HG03521 (cell line): ENCODE measurements around the gene THSD8.

Source experiments
- ATAC-seq: cut with Tn5 transposase; IDR thresholded peaks from one replicate; pipeline ENCODE4 v1.9.1; 2021; ENCODE audit warnings: mild to moderate bottlenecking, moderate library complexity; ENCODE audit not compliant: unreplicated experiment

The THSD8 gene

DNA sequence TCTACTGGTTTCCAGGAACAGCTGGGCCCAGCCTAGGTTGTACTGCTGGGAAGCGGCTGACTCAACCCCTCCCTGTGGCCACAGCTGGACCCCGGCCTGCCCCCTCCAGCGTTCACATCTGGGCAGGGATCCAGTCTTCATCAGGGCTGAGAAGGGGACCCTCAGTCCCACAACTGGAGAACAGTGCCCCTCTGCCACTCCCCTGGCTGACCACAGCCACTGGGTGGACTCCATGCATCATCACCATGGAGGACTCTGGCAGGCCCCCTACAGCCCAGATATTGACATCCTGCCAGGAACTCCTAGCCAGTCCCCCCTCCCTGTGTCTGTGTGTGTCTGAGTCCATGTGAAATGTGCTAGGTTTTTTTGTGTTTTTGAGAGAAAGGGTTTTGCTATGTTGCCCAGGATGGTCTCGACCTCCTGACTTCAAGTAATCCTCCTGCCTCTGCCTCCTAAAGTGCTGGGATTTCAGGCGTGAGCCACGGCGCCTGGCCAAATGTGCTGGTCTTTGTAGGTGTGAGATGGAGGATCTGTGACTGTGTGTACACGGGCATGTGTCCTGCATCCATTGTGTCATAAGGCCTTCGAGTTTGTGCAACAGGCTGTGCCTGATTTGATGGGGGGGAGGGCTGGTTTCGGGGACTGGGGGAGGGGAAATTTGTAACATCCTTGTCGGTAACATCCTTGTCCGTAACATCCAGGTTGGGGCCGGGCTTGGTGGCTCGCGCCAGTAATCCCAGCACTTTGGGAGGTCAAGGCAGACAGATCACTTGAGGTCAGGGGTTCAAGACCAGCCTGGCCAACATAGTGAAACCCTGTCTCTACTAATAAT, 22.5 kb upstream of the THSD8 start:
- ATAC-seq = no peak

DNA sequence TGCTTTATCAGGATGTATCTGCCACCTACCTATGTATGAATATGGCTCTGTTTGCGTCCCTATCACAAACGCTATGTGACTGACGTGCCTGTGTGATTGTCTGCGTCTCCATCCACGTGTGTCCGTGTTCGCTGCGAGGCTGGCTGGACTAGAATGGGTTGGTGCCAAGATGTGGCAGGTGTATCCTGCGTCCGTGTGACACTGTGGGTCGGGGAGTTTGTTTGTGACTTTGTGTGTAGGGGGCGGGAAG, 19.8 kb upstream of the THSD8 start:
- no peak for ATAC-seq

DNA sequence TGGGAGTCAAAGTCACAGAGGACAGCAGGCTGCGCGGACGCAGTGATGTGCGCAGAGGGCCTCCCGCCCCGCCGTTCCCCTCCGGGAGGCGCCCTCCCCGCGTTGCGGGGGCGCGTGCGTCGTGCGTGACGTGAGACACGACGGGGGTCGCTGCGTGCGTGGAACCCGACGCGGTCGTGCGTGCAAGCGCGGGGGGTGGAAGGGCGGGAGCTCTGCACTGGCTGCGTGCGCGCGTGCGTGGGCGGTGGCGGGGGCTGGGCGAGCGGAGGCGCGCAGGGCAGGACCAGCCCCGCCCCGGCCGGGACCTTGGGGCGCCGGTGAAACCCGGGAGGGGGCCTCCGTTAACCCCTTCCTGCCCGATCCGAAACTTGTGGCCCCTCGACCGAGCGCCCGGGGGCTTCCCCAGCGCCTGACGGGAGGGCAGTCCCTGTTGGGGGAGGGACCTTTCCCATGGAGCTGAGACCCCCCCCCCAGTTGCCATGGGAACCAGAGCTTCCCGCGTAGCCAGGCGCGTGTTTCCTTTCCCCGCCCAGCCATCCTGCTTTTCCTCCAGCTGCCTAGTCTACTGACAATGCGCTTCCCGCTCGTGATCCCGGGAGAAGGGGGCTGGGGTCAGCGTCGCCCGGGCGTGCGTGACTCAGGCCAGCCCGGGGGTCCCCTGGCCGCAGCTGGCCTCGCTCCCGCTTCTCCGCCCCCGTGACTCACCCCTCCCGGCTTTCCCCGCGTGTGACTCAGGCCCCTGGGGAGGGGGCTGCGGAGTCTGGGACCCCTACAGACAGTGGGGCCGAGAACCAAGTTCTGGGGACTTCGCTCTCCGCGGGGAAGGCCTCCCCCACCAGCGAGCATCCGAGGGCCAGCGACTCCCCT, 19.2 kb upstream of the THSD8 start:
- ATAC-seq = peak; percentile 42

DNA sequence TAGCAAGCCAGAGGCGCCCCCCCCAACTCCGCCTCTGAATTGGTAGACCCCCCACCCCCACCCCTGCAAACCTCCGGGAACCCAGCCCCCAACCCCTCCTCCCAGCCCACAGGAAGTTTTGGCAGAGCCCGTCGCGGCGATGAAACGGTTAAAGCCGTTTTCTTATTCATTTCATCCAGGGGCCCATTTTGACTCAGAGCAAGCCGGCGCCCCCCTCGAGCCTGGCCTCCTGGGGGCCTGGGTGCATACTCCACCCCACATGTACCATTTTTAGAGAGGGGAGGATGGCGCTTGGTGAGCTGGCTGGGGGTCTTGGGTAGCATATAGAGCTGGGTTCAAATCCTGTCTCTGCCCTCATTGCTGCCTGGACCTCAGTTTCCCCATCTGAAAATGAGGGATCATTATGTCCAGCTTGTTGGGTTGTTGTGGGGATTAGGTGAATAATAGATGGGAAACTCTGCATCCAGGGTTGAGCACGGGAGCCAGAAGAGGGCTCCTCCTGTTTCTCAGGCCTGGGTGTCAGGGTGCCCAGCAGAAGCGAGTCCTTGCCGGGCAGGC, 18.5 kb upstream of the THSD8 start:
- no peak for ATAC-seq

DNA sequence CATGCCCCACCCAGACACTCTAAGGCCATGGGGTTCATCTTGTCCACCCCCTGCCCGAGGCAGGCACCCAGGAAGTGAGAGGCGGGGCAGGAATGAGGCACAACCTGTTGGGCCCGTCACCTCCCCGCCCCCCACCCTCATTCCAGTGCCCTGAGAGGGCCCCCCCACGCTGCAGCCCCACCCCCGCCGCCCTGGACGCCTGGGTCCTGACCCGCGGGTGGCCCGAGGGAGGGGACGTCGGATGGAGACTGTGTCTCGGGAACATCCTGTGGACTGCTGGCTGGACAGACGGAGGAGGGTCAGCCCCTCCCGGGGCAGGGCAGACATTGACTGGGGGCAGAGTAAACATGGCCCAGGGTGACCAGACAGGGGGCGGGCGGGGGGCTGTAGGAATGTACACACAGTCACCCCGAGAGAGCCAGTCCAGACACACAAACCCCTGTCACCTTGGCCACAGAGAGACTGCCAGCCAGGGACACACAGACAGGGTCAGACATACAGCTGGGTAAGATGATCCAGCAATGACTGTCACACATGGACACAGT, 17.9 kb upstream of the THSD8 start:
- no peak for ATAC-seq

DNA sequence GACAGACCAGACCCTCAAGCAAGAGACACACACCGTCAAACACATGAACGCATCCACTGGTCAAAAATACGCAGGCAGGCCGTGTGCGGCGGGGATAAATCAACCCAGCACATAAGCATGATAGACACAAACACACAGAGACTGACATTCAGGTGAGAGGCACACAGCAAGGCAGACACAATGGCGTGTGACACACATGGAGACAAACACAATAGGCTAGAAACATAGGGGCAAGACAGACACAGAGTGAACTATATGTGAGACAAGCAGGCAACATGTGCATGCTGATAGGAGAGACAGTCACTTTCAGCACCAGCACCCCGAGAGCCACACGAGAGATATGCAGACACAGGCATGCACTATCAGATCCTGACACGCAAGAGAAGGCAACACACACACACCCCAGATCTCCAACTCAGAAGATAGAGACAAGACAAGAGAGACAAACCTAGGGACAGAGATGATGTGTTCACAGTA, 17.4 kb upstream of the THSD8 start:
- no peak for ATAC-seq

DNA sequence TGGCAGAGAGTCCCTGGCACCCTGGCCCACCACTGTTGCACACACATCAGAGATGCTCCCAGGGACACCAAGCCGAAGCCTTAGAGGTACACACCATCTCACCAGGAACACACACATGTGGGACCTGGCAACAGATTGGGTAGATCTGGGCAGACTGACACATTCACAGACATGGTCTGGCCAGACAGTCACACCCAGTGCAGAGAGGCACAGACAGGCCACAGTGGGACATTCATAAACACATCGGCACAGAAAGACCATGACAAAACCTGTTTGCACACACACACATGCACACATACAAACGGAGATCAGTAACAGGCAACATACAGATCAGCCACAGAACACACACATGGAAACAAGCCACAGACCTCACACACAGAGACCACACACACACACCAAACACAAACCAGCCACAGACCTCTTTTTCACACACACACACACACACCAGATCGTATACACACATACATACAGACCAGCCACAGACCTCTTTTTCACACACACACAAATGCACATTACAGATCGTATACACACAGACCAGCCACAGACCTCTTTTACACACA, 16.9 kb upstream of the THSD8 start:
- ATAC-seq = no peak

DNA sequence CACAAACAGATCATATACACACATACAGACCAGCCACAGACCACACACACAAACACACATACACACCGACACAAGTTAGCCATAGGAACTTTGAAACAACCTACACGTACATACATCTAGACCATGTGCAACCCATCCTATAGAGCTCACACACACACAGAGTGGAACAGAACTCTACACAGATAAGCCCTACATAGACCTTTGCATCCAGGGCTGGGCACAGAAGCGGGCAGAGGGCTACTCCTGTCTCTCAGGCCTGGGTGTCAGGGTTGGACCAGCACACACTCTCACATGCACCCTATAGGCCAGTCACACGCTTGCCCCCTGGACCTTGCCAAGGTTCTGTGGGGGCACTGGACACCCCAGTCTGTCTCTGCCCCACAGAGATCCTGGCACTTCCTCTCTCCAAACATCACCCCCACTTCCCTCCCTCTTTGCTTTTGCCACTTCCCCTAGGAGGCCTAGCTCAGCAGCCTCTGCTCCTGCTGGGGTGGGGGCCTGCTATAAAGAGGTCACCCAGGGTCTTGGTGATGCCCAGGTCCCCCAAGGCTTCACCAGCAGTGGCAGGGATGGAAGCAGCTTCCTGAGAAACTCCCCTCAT, 16.3 kb upstream of the THSD8 start:
- no peak for ATAC-seq

DNA sequence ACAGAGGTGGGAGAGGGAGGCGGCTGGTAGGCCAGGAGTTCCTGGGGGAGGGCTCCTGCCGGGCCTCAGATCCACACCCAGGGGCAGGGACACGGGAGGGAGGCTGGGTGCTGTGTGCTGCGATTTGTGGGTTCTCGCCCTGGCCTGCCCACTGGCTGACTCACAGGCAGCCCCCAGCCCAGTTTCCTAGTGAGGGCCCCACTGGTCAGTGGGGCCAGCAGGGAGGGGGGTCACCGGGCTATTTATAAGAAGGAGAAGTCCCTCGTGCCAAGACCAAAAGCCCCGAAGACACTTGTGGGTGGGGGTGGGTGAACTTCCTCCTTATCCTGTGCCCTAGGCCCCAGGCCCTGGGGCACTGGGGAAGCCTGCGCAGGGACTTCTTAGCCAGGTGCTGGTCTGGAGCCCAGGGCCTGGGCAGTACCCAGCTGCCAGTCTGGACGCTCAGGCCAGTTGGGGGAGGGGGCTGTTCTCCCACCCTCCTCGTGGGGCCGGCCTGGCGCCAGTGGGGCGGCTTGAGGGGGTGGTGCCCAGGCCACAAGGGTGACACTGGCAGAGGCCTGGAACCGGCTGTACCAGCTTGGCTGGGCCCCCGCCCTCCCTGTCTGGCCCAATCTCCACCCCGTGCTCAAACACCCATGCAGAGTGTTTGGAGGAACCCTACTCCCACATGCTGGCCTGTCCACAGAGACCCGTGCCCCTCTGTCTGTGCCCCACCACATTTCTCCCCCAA, 15.6 kb upstream of the THSD8 start:
- no peak for ATAC-seq

DNA sequence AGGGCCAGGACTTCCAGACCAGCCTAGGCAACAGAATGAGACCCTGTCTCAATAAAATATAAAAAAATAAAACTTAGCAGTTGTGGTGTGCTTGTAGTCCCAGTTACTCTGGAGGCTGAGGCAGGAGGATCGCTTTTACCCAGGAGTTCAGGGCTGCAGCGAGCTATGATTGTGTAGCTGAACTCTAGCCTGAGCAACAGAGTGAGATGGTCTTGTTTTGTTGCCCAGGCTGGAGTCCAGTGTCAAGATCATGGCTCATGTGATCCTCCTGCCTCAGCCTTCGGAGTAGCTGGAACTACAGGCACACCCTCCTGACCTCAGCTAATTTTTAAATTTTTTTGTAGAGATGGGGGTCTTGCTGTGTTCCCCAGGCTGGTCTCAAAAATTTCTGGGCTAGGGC, 14.9 kb upstream of the THSD8 start:
- no peak for ATAC-seq

DNA sequence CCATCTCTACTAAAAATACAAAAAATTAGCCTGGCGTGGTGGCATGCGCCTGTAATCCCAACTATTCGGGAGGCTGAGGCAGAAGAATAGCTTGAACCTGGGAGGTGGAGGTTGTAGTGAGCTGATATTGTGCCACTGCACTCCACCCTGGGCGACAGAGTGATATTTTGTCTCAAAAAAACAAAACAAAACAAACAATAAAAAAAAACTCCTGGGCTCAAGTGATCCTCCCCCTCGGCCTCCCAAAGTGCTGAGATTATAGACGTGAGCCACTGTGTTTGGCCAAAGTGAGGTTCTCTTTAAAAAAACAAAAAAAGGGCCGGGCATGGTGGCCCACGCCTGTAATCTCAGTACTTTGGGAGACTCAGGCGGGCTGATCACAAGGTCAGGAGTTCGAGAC, 14.4 kb upstream of the THSD8 start:
- ATAC-seq = no peak

DNA sequence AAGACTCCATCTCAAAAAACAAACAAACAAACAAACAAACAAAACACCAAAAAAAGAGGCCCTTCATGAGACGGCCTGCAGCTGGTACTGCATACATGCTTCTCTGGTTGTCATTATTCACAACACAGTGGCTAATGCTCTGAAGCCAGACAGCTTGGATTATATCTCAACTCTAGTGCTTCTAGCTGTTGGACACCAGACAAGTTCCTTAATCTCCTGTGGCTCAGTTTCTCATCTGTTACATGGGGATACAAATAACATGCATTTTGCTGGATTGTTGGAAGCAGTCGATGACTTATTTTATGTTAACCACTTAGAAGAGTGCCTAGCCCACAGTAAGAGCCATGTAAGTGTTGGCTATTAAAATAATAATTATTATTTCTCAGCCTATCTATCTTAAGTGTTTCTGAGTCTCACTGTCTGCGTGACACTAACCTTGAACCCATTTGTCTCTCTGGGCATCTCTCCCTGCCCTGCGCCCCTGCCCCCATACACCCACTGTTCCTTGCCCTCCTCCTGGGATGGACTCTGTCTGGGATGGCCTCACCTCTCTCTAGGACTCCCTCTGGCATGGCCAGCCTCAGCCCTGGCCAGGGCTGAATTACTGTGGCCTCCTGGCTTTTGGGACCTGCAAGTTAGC, 13.7 kb upstream of the THSD8 start:
- no peak for ATAC-seq

DNA sequence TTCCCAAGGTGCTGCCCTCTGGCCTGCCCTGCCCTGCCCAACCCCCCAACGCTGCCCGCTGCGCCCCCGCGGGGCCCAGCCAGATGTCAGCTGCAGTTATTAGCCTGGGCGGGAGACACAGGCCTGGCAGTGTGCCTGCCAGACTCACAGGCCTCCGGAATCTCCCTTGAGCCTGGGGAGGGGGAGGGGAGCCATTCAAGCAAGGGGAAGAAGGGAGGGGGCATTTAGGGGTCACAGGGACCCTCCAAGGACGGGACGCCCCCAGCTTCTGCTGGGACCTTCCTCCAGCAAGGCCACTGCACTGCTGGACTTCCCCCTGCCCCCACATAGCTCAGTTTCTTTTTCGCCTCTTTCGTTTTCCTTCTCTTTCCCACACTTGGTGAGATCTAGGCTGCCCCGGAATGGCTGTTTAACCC, 13.2 kb upstream of the THSD8 start:
- no peak for ATAC-seq

DNA sequence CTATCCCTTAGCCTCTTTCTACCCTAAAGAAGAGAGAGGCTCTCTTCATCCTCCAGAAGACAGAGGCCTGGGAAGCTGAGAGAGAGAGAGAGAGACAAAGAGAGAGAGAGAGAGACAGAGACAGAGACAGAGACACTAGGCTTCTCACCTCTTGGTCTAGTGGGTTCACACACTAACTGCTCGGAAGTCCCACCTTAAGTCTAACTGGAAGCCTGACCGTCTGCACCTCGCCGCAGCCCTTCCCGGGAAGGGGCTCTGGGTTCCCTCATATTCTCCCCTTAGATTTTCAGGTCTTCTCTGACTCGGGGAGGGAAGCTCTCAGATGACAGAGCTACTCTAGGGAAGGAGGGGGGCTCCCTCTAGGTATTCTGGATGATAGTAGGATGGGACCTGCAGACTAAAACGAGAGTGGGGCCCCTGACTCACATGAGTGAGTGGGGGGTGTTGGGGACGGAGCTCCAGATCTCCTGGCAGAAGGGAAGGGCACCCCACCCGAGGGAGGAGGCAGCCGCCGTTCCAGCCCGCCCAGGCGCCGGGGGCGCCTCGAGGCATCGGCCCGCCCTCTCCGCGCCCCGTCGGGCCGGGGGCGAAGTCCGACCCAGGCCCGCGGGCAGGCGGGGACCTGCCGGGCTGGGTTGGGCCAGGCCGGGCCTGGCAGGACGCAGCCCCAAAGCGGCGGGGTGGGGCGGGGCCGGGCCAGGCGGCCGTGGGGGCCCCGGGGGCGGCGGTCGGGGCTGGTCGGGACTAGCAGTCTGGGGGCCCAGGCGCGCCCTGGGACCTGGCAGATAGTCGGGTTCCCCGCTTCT, 12.6 kb upstream of the THSD8 start:
- ATAC-seq = no peak

DNA sequence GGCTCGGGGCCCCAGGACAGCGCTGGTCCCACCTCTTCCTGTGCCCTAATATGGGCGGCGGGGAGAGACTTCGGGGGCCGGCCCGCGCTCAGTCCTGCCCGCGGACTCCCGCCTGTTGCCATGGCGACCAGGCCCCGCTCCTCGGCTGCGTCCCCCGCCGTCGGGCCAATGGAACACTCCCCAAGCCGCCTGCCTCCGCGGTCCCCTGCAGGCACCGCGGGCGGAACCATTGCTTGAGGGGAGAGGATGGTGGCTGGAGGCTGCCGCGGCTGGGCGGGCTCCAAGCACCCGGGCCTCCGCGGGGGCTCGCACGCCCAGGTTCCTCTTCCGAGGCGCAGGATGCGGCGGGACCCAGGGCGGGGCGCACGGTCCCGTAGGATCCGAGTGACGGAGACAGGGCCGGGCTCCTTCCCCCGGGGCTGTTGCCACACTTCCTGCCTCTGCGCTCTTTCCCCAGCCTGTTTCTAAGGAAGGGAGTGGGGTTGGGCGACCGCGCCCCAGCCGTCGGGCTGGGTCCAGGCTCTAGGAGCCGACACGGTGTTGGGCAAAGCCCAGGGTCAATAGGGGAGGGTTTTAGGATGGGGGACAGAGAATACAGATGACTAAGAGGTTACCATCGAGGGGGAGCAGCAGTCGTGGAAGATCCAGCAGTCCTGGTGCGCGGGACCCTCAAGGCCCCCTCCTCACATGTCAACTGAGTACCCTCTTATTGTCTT, 11.8 kb upstream of the THSD8 start:
- peak; percentile 36 for ATAC-seq

DNA sequence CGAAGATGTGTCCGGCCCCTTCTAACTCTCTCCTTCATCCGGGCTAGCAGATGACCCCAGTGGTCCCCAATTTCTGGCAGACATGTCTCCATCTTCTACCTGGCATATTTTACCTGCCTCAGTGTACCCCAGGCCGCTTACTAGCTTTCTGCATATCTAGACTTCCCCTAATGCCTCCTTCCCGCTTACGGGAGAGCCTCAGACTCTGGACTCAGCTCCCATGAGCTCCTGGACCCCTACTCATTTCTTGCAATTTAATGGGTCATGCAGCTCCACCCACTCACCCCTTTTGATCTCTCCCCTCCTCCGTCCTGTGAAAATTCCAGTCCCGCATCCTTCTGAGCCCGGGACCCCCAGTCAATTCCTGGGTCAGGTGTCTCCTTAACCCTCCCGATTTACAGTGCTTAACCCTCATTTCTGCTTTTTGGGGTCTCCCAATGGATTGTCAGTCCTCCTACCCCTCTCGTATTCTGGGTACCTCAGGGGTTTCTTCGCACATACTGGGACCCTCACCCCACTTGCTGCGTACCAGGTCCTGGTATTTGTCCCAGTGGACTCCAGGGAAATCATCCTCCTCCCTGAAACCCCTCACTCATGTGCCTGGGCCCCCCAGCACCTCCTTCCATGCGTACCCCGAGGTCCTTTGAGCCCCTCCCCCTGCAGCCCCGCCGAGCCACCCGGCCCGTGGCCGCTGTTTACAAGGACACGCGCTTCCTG, 11.1 kb upstream of the THSD8 start:
- no peak for ATAC-seq

DNA sequence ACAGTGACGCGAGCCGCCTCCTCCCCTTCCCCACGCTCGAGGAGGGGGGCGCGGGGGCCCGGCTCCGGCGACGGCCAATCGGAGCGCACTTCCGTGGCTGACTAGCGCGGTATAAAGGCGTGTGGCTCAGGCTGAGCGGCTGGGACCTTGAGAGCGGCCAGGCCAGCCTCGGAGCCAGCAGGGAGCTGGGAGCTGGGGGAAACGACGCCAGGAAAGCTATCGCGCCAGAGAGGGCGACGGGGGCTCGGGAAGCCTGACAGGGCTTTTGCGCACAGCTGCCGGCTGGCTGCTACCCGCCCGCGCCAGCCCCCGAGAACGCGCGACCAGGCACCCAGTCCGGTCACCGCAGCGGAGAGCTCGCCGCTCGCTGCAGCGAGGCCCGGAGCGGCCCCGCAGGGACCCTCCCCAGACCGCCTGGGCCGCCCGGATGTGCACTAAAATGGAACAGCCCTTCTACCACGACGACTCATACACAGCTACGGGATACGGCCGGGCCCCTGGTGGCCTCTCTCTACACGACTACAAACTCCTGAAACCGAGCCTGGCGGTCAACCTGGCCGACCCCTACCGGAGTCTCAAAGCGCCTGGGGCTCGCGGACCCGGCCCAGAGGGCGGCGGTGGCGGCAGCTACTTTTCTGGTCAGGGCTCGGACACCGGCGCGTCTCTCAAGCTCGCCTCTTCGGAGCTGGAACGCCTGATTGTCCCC, 10.4 kb upstream of the THSD8 start, which contains the start of gene JUNB:
TSS of gene JUNB (plus strand) at position 142 of the 706 bp plus-strand sequence. CDS start at position 428, 286 bp downstream.
- ATAC-seq = peak; percentile 27
